K562 (cell line): ENCODE results near the gene GCN1. TPM values are rescaled to one million over a fixed set of nuclear protein-coding genes. Genes with fewer than 3 reads are reported as not detected.

Source experiments
- E4F1 ChIP-seq: fragments of 250-450 bp; sonication (Bioruptor Pico); IDR thresholded peaks from 2 replicates; pipeline ENCODE4 v1.5.0; 2021; ENCODE audit warnings: mild to moderate bottlenecking, borderline replicate concordance
- FOXA1 ChIP-seq: fragments of 450-650 bp; IDR thresholded peaks from 2 replicates; pipeline ENCODE4 v1.6.1; 2016; ENCODE audit warnings: mild to moderate bottlenecking, borderline replicate concordance
- HDAC1 ChIP-seq, 2 experiments: fragments of 450-650 bp; IDR thresholded peaks; 2 replicates each; pipeline ENCODE4 v1.6.1; 2016 to 2017; ENCODE audit warnings: inconsistent platforms in 1 of 2, mild to moderate bottlenecking in 1 of 2, moderate library complexity in 1 of 2
- ILK ChIP-seq: fragments of 450-650 bp; IDR thresholded peaks from 2 replicates; pipeline ENCODE4 v1.6.1; 2016; ENCODE audit warnings: missing genetic modification characterization, low read depth, mild to moderate bottlenecking, missing compliant biosample characterization, moderate library complexity, borderline replicate concordance
- MIER1 ChIP-seq: fragments of 450-650 bp; IDR thresholded peaks from 2 replicates; pipeline ENCODE4 v1.6.1; 2016; ENCODE audit warnings: antibody characterized with exemption, mild to moderate bottlenecking, low read depth
- NFXL1 ChIP-seq: fragments of 450-650 bp; formaldehyde crosslinking; IDR thresholded peaks from 2 replicates; pipeline ENCODE4 v1.4.0; 2021; ENCODE audit warnings: mild to moderate bottlenecking
- PRMT5 ChIP-seq: sonication (generic); formaldehyde crosslinking; IDR thresholded peaks from 2 replicates; pipeline ENCODE4 v1.5.0; 2020; ENCODE audit warnings: missing genetic modification reagents
- RUNX1 ChIP-seq: sonication (generic); IDR thresholded peaks from 2 replicates; pipeline ENCODE4 v1.6.1; 2016; ENCODE audit warnings: antibody characterized with exemption, low read depth
- SMAD3 ChIP-seq: fragments of 450-650 bp; formaldehyde crosslinking; conservative IDR thresholded peaks from 2 replicates; pipeline ENCODE4 v1.4.0; 2020; ENCODE audit warnings: mild to moderate bottlenecking
- SMAD4 ChIP-seq: fragments of 250-450 bp; sonication (Bioruptor Pico); conservative IDR thresholded peaks from 2 replicates; pipeline ENCODE4 v1.8.0; 2021; ENCODE audit warnings: inconsistent platforms, mild to moderate bottlenecking, moderate library complexity
- TAF1 ChIP-seq: IDR thresholded peaks from 2 replicates; pipeline ENCODE4 v1.6.1; 2011; ENCODE audit warnings: mild to moderate bottlenecking, low read length, moderate library complexity; ENCODE audit not compliant: insufficient read depth, control insufficient read depth, severe bottlenecking; ENCODE audit errors: extremely low read depth
- ZBED1 ChIP-seq: IDR thresholded peaks from 2 replicates; pipeline ENCODE4 v1.6.1; 2014
- ZKSCAN1 ChIP-seq: fragments of 150-350 bp; IDR thresholded peaks from 2 replicates; pipeline ENCODE4 v1.6.1; 2016; ENCODE audit warnings: low read depth, low read length
- polyA plus RNA-seq, 8 experiments: library from polyadenylated mRNA; depleted of rRNA in 4 of 8; stranded (reverse) in 5 of 8; unstranded in 3 of 8; fragments of >200 nt; fragmentation: Nextera tagmentation in 2 of 8; fragmentation: Illumina TruSeq in 1 of 8; extraction: Ambion mirVana in 2 of 8; extraction: Trizol in 1 of 8; gene quantifications; 2 replicates each; pipeline versions ENCODE4 v1.2.1 to v1.2.3, GENCODE V29; 2011 to 2014; ENCODE audit warnings: inconsistent platforms in 1 of 8, missing spikeins in 1 of 8
- total RNA-seq, 7 experiments: library from RNA; depleted of rRNA in 6 of 7; stranded (reverse); fragments of >200 nt in 6 of 7; fragmentation: Illumina TruSeq in 2 of 7; extraction: Trizol in 2 of 7; gene quantifications; 2 replicates each; pipeline versions ENCODE4 v1.2.1 to v1.2.3, GENCODE V29; 2011 to 2021; ENCODE audit warnings: low replicate concordance in 1 of 7
- TF ChIP-seq, protein P1 (sequence below), 2 experiments: IDR thresholded peaks in 1 of 2; conservative IDR thresholded peaks in 1 of 2; 2 replicates each; pipeline ENCODE4 v1.6.1; 2016; ENCODE audit warnings: low read depth in 2 of 2, mild to moderate bottlenecking in 1 of 2, missing compliant biosample characterization in 1 of 2, missing genetic modification characterization in 1 of 2, moderate library complexity in 1 of 2
- TF ChIP-seq, protein P2 (sequence below): fragments of 250-450 bp; sonication (Bioruptor Pico); IDR thresholded peaks from 2 replicates; pipeline ENCODE4 v1.8.0; 2021; ENCODE audit warnings: mild to moderate bottlenecking, moderate library complexity
- TF ChIP-seq, protein P3 (sequence below): sonication (generic); formaldehyde crosslinking; IDR thresholded peaks from 2 replicates; pipeline ENCODE4 v1.8.1; 2023; ENCODE audit warnings: mild to moderate bottlenecking, missing genetic modification reagents
- TF ChIP-seq, protein P4 (sequence below): sonication (generic); formaldehyde crosslinking; IDR thresholded peaks from 2 replicates; pipeline ENCODE4 v1.8.0; 2022; ENCODE audit warnings: mild to moderate bottlenecking, low read depth, missing genetic modification reagents

Gene GCN1
- total and polyA plus RNA-seq, 9 of the 15 experiments (the other 6 are each of a cell fraction or from before 2014, with no cell fraction given), result 11.9 to 190 (median 51.7) TPM

DNA sequence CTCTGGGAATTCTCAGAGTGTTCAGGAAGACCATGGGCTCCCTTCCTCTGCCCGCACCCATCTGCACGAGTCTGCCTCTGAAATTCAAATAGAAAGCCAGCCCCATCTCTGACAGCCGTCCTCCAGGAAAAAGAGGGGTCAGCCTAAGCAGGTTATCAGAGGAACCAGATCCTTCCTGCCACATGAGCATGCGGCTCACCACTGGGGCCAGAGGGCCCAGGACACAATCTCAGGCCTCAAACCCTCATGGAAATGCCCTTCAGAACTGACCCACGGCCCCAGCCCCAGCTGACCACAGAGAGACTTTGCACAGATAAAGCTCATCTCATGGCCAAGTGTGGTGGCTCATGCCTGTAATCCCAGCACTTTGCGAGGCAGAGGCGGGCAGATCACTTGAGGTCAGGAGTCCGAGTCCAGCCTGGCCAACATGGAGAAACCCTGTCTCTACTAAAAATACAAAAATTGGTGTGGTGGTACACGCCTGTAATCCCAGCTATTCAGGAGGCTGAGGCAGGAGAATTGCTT is 47.8 kb upstream of the GCN1 start (continued):
- TF ChIP-seq MIER1, result no peak
- no peak for TF ChIP-seq NFXL1 (CRISPR knock-in tag)
- TF ChIP-seq, protein P1, sequence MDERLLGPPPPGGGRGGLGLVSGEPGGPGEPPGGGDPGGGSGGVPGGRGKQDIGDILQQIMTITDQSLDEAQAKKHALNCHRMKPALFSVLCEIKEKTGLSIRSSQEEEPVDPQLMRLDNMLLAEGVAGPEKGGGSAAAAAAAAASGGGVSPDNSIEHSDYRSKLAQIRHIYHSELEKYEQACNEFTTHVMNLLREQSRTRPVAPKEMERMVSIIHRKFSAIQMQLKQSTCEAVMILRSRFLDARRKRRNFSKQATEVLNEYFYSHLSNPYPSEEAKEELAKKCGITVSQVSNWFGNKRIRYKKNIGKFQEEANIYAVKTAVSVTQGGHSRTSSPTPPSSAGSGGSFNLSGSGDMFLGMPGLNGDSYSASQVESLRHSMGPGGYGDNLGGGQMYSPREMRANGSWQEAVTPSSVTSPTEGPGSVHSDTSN (CRISPR knock-in tag; IDR thresholded peaks at IDR 0.05; ENCODE audit: low read depth), result no peak
- TF ChIP-seq, protein P1 (tag; conservative IDR thresholded peaks at IDR 0.05; ENCODE audit: low read depth), result no peak
- TF ChIP-seq ZBED1, result no peak
- TF ChIP-seq, protein P2, sequence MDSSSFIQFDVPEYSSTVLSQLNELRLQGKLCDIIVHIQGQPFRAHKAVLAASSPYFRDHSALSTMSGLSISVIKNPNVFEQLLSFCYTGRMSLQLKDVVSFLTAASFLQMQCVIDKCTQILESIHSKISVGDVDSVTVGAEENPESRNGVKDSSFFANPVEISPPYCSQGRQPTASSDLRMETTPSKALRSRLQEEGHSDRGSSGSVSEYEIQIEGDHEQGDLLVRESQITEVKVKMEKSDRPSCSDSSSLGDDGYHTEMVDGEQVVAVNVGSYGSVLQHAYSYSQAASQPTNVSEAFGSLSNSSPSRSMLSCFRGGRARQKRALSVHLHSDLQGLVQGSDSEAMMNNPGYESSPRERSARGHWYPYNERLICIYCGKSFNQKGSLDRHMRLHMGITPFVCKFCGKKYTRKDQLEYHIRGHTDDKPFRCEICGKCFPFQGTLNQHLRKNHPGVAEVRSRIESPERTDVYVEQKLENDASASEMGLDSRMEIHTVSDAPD (CRISPR knock-in tag), result no peak
- TF ChIP-seq, protein P3, sequence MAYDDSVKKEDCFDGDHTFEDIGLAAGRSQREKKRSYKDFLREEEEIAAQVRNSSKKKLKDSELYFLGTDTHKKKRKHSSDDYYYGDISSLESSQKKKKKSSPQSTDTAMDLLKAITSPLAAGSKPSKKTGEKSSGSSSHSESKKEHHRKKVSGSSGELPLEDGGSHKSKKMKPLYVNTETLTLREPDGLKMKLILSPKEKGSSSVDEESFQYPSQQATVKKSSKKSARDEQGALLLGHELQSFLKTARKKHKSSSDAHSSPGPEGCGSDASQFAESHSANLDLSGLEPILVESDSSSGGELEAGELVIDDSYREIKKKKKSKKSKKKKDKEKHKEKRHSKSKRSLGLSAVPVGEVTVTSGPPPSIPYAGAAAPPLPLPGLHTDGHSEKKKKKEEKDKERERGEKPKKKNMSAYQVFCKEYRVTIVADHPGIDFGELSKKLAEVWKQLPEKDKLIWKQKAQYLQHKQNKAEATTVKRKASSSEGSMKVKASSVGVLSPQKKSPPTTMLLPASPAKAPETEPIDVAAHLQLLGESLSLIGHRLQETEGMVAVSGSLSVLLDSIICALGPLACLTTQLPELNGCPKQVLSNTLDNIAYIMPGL, result no peak
- TF ChIP-seq SMAD4, result peak; percentile 96
- TF ChIP-seq ZKSCAN1, result peak; percentile 51; the same call in 1 of the 2 replicates
- no peak for TF ChIP-seq TAF1
- TF ChIP-seq ILK, result no peak
- peak; percentile 92 for TF ChIP-seq RUNX1
- peak; percentile 64; the same call in 1 of the 2 replicates for TF ChIP-seq SMAD3 (CRISPR knock-in tag)
- no peak for TF ChIP-seq PRMT5 (CRISPR knock-in tag)
- no peak for TF ChIP-seq FOXA1
- TF ChIP-seq E4F1 (CRISPR knock-in tag), result no peak
- TF ChIP-seq, protein P4, sequence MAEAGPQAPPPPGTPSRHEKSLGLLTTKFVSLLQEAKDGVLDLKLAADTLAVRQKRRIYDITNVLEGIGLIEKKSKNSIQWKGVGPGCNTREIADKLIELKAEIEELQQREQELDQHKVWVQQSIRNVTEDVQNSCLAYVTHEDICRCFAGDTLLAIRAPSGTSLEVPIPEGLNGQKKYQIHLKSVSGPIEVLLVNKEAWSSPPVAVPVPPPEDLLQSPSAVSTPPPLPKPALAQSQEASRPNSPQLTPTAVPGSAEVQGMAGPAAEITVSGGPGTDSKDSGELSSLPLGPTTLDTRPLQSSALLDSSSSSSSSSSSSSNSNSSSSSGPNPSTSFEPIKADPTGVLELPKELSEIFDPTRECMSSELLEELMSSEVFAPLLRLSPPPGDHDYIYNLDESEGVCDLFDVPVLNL (CRISPR knock-in tag), result no peak
- peak; percentile 97 to 100 for TF ChIP-seq HDAC1 (IDR thresholded peaks at IDR 0.05)
